ENCODE results near the gene ARHGEF1.

GRCh38 chr19:41922585-41922984 lies 39.6 kb downstream of the ARHGEF1 start:
- TF ChIP-seq EZH2 (IDR thresholded peaks at IDR 0.05; ENCODE audit: borderline replicate concordance, low read length) (no peak), CTCF (conservative IDR thresholded peaks at IDR 0.05 in 1 of 2, IDR thresholded peaks at IDR 0.05 in 1 of 2; ENCODE audit: extremely low read depth in 1 of 2, insufficient read depth in 1 of 2, low read depth in 1 of 2, low read length in 2 of 2) (no peak)
